DLD1 (cell line): ENCODE measurements around the gene CDKL4.
"Not testable (repeated sequence)": the region's sequence is repeated elsewhere in the genome, so short reads cannot be mapped to it uniquely, and the experiment has no call there.

Experiments used
- in situ Hi-C: cut with HindIII; loops from 2 replicates; pipeline ENCODE4 v1.10.0; 2017; ENCODE audit warnings: low sequenced_read_pairs

The CDKL4 gene

DNA sequence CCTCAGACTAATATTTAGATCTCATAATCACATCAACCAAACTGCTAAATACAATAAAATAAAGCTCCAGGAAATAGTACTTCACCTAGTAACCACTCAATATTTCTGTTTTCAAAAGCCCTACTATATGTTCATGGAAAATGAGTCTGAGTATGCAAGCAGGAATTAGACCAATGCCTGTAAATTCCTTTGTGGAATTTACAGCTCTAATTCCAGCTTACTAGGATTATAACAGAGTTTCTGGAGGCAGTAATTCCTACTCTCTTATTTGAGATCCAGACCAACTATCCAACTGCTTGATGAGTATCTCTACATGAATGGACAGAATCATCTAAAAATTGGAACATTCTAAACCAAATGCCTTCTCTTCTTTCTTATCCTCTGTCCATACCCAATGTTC lies 11.6 kb downstream of the CDKL4 start:
- in situ Hi-C loops = no loop called here

DNA sequence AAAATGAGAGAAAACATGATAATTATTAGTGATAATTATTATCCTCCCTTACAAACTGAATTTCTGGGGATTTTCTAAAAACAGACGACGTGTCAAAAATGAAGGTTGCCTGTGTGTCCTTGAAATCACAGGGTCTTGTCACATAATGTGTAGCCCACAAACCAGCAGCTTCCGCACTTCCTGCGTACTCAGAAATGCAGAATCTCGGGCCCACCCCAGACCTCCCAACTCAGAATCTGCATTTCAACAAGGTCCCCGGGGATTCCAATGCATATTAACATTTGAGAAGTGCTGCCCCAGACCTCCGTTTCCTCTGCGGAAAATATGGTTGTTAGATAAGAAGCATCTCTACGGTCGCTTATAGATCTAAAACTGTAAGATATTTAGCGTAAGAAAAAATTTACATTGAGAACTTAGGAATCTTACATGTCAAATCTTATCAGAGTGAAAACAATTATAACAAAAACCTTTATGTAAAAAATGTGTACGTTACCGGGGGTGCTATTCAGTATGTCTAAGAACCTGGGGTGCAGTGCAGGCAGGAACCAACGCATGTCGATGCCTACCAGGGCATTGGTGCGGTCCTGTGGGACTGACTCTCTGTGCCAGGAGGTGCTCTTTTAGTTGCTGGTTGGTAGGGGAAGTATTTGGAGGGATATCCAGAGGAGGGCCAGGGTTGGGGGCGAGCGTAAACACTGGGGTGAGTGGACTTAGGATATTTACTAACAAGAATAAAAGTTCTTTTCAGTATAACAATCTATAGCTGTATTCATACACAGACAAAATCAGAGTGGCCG lies 15.2 kb downstream of the CDKL4 start:
- in situ Hi-C loops = no loop called here

DNA sequence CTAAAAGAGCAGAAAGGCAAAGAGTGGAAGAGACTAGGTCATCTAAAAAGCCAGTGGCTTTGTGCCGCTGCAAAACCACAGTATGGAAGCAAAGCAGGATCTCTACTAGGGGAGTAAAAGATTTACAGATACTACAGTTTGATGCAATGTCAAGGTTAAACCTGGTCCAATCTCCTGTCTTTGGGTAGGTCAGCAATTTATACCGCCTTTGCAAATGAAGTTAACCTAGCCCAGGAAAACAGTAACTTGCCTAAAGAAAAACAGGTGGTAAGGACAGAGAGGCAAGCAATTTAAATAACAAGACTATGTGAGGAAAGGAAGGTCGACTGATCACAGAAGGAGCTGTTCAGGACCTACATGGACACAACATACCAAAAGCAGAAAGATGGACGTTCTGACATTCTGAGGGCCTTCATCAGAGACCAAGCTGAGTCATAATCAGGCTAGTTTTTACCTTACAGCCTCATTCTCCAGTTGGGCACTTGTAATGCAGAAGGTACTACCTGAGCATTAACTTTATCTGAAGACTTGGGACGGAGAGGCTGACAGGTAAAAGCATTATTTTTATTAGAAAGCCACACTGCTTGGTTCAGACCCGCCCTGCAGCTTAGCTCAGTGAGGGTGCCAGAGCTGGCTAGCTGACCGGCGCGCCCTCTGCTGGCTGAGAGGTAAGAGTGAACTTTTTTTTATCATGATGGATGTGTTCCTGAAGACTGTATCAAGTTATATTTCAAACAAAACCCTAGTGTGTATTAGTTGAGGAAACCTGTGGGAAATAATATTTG lies 15.9 kb downstream of the CDKL4 start:
- in situ Hi-C loops = no loop called here

DNA sequence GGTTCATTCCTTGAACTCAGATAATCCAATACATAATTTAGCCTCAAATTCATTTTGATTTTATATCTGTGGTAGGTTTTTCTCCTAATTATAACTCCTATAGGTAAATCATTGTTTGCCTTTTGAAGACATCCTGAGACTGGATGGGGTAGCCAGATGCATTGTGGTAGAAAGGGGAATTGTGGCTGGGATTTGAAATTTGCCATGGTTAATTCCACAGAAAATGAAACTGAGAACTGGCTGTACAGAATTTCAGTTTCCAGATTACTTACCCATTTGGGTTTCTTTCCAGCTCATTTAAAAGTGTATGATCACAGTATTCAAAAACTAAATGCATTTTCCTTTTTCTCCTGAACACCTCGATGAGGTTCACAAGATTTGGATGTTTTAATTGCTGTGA lies 18.2 kb downstream of the CDKL4 start:
- in situ Hi-C loops = no loop called here

DNA sequence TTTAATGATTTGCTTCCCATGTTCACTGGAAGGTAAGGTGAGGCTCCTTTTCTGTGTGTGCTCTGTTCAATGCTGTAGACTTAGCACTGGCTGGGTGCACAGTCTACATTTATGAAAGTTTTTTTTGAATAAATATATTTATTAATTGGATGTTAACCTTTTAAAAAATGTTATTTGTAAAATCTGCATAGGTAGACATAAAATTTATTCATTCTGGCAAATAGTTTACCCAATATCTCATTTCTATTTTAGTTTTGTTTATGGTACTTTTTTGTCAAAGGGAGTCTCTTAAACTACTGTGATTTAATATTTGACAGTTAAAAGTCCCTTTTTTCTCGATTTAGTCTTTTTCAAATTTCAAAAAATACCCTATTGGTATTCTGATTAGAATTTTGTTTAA lies 19.9 kb downstream of the CDKL4 start:
- in situ Hi-C loops = loop anchor here (25.0 kb wide), 1 partner anchor 287 kb away; no protein-coding TSS in a partner anchor

DNA sequence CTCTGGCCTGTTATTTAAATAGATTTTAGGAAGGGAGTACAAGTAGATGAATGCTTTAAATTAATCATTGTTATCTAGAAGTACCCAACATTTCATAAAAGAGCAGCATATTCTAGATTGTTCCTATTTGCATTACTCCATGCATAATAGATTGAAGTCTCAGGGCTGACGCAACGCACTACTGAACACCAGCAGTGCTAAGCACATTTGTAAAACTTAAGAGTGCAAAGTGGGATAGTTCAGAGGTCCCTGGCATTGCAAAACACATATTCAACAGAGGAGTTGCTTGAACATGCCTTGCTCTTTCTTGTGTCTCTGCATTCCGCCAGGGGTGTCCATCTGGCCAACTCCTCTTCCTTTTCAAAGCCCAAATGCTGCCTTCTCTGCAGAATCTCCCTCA lies 22.3 kb downstream of the CDKL4 start:
- in situ Hi-C loops = loop anchor here (25.0 kb wide), 1 partner anchor 284 kb away; no protein-coding TSS in a partner anchor

DNA sequence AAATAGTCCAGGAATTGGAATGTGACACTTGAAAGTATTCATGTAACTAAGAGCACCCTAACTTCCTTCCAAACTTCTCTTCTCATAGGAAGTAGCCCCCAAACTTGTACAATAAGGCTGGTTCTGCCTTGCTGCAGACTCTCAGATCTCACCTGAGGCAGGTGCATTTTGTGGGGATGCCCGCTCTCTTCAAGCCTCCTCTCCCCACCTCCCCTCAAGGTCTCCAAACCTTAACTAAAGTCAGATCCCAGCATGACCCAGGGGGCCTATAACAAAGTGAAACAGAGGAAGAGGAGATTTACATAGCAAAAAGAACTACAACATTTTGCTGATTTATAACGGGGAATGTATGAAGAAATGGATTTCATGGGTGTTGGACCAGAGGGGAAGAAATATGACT lies 23.6 kb downstream of the CDKL4 start:
- in situ Hi-C loops = loop anchor here (25.0 kb wide), 1 partner anchor 283 kb away; no protein-coding TSS in a partner anchor

DNA sequence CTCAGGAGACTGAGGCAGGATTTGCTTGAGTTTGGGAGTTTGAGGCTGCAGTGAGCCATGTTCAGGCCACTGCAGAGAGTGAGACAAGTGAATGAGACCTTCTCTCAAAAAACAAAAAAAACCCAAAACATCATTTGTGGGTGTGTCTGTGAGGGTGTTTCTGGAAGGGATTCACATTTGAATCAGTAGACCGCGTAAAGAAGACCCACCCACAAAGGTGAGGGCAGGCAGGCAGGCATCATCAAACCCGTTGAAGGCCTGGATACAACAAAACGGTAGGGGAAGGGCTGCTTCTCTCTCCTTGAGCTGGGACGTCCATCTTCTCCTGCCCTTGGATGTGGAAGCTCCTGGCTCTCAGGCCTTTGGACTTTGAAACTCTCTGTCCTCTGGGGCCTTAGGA lies 25.4 kb downstream of the CDKL4 start:
- in situ Hi-C loops = loop anchor here (10.0 to 25.0 kb wide), 2 partner anchors 154 to 281 kb away; no protein-coding TSS in a partner anchor

DNA sequence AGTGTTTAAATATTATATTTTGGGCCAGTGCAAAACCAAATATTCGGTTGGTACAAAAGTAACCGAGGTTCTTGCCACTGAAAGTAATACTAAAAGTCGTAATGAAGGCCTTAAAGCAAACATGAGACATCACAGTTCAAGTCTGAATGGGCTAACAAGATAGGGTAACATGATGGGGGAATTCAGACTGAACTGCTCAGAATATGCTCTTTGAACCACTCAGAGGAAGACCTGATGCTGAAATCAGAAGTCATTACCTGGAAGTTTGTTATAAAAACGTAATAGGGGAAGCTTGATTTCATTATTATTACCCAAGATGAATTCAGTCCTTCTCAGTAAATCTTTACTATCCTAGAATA lies 26.6 kb downstream of the CDKL4 start:
- in situ Hi-C loops = loop anchor here (10.0 to 25.0 kb wide), 2 partner anchors 152 to 280 kb away; no protein-coding TSS in a partner anchor

DNA sequence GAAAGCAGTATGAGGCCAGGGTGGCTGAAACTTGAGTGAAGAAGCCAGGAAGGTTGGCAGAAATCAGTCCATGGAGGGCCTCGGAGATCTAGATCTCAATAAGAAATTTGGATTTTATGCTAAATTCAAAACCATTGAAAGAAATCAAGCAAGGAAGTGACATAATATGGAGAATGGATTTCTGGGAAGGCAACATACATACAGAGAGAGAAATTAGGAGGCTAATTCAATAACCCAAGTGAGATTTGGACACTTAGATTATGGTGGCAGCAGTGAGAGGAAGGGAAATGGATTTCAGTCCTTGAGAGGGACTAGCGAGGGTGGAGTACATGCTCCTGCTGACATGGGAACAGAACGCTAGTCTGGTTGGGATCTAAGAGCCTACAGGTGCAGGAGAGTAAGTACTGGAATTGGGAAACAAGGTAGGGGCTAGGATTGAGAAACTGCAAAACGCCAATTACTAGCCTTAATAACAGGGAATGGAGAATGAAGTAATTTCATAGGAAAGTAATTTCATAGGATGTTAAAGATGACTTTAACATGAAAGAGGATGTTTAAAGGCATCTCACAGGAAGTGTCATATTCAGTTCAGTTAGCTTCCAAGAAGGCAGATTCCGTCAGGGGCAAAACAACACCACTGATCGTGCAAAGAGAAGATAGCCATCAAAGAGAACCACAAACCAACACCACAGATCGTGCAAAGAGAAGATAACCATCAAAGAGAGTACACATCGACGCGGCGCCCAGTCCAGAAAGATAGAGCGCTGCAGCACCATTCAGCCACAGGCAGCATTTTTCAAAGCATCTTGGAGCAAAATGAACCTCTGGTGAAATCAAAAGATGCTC lies 27.2 kb downstream of the CDKL4 start:
- in situ Hi-C loops = loop anchor here (10.0 to 25.0 kb wide), 2 partner anchors 152 to 279 kb away; no protein-coding TSS in a partner anchor

DNA sequence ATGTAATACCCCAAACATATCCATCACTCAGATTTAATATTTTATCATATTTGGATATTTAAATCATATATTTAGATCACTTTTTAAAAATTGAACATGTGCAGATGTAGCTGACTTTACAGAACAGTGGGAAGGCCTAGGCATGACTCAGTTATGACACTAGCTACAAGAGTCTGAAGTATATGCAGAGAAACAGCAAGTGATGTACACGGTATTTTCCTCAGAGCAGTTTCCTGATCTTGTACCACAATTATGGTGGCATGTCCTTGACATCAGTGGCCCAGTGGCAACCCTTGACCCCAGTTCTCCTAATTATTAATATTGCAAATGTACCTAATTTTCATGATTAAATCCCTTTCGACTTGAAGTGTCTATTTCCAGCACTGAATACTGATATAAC lies 28.2 kb downstream of the CDKL4 start:
- in situ Hi-C loops = loop anchor here (10.0 to 25.0 kb wide), 2 partner anchors 151 to 278 kb away; no protein-coding TSS in a partner anchor

DNA sequence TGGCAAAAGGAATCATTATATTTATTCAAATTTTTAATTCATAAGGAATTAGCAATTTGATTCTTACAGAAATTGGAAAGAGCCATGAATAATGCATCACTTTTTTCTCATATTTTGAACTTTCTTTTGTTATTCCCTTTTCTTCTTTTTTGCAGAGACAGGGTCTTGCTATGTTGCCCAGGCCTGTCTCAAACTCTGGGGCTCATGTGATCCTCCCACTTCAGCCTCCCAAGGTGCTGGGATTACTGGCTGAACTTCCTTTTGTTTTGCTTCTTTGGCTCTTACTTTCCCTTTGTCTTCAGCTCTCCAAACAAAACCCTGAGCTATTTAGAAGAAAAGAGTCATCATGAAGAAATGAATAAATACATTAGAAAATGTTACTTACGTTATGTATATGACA lies 30.8 kb downstream of the CDKL4 start:
- in situ Hi-C loops = loop anchor here (10.0 to 25.0 kb wide), 2 partner anchors 148 to 276 kb away; no protein-coding TSS in a partner anchor

DNA sequence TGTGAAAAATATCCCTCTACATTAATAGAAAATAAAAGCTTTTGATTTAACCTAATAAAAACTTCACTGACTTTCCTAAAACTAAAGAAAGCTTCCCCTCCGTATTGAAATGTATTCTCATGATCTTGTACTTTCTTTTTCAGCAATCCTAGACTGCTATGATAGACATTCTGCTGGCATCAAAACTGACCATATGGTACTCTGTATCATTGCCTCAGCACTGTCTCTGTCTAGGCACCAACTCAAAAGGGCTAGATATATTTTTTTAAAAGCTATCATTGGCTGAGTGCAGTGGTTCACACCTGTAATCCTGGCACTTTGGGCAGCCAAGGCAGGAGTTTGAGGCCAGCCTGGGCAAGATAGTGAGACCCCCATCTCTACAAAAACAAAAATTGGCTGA lies 32.9 kb downstream of the CDKL4 start:
- in situ Hi-C loops = loop anchor here (10.0 to 25.0 kb wide), 2 partner anchors 146 to 274 kb away; no protein-coding TSS in a partner anchor

DNA sequence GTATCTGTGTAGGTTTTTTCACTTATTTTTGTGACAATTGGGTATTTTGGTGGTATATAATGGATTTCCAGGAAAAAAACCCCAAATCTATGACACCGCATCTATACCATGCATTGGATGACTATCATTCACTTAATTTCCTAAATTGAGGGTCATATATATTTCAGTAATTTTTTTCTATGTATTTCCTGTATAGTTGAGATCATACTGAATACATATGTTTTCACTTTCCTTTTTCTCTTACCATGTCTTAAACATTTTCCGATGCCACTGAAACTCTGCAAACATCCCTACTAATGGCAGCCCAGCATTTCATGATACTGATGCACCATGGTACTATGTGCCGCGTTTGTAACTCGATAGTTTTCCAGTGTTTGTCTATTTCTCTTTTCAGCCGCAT lies 40.4 kb downstream of the CDKL4 start:
- in situ Hi-C loops = loop anchor here (25.0 kb wide), 1 partner anchor 266 kb away; no protein-coding TSS in a partner anchor

DNA sequence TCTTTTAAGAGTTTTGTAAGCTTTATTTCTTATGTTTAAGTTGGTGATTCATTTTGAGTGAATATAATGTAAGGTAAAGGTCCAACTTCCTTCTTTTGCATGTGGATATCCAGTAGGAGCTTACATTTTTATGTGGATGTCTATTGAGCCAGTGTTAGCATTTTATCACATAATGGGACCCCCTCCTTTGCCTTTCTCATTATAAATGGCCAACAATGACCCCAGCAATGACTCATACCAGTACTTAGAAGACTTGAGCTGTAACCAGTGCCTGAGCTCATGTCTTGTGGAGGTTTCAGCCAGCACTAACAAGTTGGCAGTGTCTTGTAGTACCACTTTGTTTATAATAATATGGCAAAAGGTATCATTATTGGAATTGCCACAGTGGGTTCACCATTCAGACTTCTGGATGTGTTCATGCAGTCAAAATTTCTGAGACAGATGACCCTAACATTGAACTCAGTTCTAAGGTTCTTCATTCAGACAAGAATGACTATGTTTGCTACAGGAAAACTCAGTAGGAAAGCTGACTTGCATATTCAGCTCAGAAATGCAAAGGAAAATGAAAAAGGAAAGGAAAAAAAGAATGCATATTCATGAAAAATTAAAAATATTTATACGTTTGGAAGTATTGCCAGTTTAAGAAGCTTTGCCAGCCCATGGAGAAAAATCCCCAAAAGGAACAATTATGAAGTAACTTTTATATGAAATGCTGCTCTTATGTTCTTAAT lies 41.0 kb downstream of the CDKL4 start:
- in situ Hi-C loops = loop anchor here (25.0 kb wide), 1 partner anchor 266 kb away; no protein-coding TSS in a partner anchor

DNA sequence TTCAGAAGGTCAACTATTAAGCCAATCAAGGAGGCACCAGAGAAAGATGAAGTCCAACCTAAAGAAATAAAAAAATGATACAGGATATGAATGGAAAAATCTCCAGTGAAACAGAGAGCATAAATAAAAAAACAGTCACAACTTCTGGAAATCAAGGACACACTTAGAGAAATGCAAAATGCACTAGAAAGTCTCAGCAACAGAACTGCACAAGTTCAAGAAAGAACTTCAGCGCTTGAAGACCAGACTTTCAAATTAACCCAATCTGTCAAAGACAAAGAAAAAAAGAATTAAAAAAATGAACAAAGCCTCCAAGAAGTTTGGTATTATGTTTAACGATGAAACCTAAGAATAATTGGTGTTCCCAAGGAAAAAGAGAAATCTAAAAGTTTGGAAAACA lies 46.8 kb downstream of the CDKL4 start:
- in situ Hi-C loops = not testable (repeated sequence)

DNA sequence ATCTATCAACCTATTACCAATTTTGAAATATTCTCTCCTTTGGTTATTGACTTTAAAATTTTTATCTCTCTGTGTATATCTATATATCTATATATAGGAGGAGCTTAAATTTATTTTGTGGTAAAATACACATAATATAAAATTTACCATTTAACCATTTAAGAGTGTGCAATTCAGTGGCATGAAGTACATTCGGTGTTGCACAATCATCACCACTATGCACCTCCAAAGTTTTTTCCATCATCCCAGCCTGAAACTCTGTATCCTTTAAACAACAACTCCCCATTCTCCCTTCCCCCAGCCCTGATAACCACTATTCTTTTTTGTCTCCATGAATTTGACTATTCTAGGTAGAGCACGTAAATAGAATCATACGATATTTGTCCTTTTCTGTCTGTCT lies 49.1 kb downstream of the CDKL4 start:
- in situ Hi-C loops = no loop called here

DNA sequence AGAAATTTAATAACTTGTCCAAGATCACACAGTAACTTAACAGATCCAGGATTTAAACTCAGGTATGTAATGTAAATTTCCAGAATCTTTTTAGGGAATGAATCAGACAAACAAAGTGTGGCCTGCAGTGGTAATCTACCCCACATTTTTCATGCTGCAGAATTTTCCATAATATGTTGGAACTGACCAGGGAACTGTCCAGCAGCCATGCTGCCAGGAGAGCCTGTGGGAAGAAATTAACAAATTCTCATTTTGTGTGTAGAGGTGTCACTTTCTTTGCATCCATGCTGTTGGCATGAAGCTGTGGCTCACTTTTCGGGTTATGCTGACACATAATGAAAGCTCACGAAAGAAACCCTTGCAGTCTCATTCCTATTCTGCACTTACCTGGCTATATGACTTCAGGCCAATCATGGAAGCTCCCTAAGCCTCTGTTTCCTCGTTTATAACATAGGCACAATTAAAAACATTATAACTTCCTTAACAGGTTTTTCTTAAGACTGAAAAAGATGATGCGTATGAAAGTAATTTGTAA lies 54.7 kb downstream of the CDKL4 start:
- in situ Hi-C loops = no loop called here

DNA sequence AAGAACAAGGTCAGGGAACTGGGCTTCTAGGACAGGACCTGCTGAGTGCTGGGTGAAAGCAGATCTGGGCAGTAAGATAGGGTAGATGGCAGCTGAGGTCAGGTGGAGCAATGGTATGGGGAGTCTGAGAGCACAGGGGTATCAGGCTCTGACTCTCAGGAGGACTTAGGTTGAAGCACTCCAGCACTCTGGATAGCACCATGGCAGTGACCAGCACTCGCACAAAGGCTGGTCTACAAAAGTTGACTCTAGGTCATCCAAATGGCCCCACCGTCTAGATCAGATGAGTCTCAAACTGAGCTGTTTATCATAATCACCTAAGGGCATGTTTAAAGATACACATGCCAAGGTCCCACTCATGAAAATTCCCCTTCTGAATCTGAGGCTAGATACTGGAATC lies 60.1 kb downstream of the CDKL4 start:
- in situ Hi-C loops = no loop called here

DNA sequence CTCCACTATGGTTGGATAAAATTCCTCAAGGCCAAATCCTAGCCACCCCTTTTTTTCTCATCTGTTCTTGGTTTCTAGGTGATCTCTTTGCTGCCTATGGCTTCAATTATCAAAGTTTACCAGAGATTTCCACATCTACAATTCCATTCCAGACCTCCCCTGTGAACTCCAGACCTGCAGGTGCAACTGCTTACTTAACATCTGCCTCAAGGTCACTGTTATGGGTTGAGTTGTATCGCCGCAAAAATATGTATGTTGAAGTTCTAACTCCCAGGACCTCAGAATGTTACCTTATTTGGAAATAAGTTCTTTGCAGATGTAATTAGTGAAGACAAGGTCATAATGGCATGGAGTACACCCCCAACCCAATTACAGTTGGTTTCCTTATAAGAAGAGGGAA lies 62.5 kb downstream of the CDKL4 start:
- in situ Hi-C loops = no loop called here
